ENCODE data around the gene GRK3.

DNA sequence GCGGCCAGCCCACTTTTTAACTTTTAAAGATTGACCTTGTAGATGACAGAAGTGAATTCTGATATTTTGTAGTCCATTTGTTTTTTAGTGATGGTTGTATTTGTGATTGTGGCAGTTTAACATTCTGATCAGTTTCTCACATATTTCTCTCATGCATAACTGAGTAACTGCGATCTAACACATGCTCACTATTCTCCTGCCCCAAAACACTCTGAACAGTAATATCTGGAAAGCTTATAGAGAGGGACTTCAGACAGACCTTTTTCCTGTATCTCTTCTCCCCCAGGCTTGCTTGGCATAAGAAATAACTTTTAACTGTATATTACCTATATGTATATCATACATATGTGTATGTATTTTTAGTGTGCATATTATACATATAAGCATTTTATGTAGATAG is 140.2 kb downstream of the GRK3 start:
- TF ChIP-seq, protein P1, sequence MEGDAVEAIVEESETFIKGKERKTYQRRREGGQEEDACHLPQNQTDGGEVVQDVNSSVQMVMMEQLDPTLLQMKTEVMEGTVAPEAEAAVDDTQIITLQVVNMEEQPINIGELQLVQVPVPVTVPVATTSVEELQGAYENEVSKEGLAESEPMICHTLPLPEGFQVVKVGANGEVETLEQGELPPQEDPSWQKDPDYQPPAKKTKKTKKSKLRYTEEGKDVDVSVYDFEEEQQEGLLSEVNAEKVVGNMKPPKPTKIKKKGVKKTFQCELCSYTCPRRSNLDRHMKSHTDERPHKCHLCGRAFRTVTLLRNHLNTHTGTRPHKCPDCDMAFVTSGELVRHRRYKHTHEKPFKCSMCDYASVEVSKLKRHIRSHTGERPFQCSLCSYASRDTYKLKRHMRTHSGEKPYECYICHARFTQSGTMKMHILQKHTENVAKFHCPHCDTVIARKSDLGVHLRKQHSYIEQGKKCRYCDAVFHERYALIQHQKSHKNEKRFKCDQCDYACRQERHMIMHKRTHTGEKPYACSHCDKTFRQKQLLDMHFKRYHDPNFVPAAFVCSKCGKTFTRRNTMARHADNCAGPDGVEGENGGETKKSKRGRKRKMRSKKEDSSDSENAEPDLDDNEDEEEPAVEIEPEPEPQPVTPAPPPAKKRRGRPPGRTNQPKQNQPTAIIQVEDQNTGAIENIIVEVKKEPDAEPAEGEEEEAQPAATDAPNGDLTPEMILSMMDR (conservative IDR thresholded peaks at IDR 0.05 in 1 of 2, IDR thresholded peaks at IDR 0.05 in 1 of 2; ENCODE audit: extremely low read depth in 1 of 2, insufficient read depth in 1 of 2, low read depth in 1 of 2, low read length in 2 of 2): no peak
- TF ChIP-seq EZH2 (IDR thresholded peaks at IDR 0.05; ENCODE audit: borderline replicate concordance, low read length): no peak

All from mammary epithelial cell (primary cell).